ENCODE measurements around the gene GOLGA1.

The GOLGA1 gene

GRCh38 chr9:124894035-124894740 is 46.7 kb downstream of the GOLGA1 start:
- H3K27me3 ChIP-seq (ENCODE audit: low read depth, low read length) = no peaks in the 10 kb centered on the region
- H3K4me1 ChIP-seq (ENCODE audit: low read length) = peaks cover 2% of the 10 kb centered on the region; the same call in 1 of the 2 replicates
- H3K4me2 ChIP-seq (ENCODE audit: low read length) = no peak overlapping the region
- no peak overlapping the region for H3K4me3 ChIP-seq (ENCODE audit: low read length)
- no peak overlapping the region for H2AFZ ChIP-seq (ENCODE audit: low read depth, low read length)
- no peaks in the 10 kb centered on the region for H3K9me3 ChIP-seq (ENCODE audit: insufficient read depth, low read length)
- H3K27ac ChIP-seq (ENCODE audit: low read length) = no peak overlapping the region
- no peak overlapping the region for H3K9ac ChIP-seq (ENCODE audit: low read length)
- peaks cover 3% of the 10 kb centered on the region for H3K36me3 ChIP-seq (replicated peaks; ENCODE audit: low read depth, low read length)
- TF ChIP-seq CTCF (IDR thresholded peaks at IDR 0.05; ENCODE audit: low read depth, low read length) = no peak
- no peaks in the 10 kb centered on the region for H4K20me1 ChIP-seq (ENCODE audit: insufficient read depth, low read length)
- H3K79me2 ChIP-seq (ENCODE audit: low read length) = no peaks in the 10 kb centered on the region

GRCh38 chr9:124890179-124890578 is 50.7 kb downstream of the GOLGA1 start:
- TF ChIP-seq EZH2phosphoT487 (IDR thresholded peaks at IDR 0.05; ENCODE audit: low read depth) (no peak), CTCF (IDR thresholded peaks at IDR 0.05; ENCODE audit: low read depth, low read length) (no peak)
- H3K36me3 ChIP-seq (replicated peaks; ENCODE audit: low read depth, low read length) = peaks cover 14% of the 10 kb centered on the region

GRCh38 chr9:124889006-124889405 is 51.9 kb downstream of the GOLGA1 start:
- Histone ChIP-seq H3K4me3 (ENCODE audit: low read length) (no peak overlapping the region), H3K27me3 (ENCODE audit: low read depth, low read length) (no peaks in the 10 kb centered on the region), H3K9me3 (ENCODE audit: insufficient read depth, low read length) (no peaks in the 10 kb centered on the region), H4K20me1 (ENCODE audit: insufficient read depth, low read length) (no peaks in the 10 kb centered on the region), H3K4me2 (ENCODE audit: low read length) (no peak overlapping the region), H3K79me2 (ENCODE audit: low read length) (no peaks in the 10 kb centered on the region), H3K36me3 (replicated peaks; ENCODE audit: low read depth, low read length) (peaks cover 14% of the 10 kb centered on the region), H3K4me1 (ENCODE audit: low read length) (no peaks in the 10 kb centered on the region; the same call in 1 of the 2 replicates), H2AFZ (ENCODE audit: low read depth, low read length) (no peak overlapping the region), H3K27ac (ENCODE audit: low read length) (no peak overlapping the region), H3K9ac (ENCODE audit: low read length) (no peak overlapping the region)
- no peak for TF ChIP-seq CTCF (IDR thresholded peaks at IDR 0.05; ENCODE audit: low read depth, low read length)
- no peak for TF ChIP-seq EZH2phosphoT487 (IDR thresholded peaks at IDR 0.05; ENCODE audit: low read depth)

More at GRCh38 chr9:124890179-124890578, 50.7 kb downstream of the GOLGA1 start:
- H3K9me3 ChIP-seq (ENCODE audit: insufficient read depth, low read length) = no peaks in the 10 kb centered on the region
- H3K27me3 ChIP-seq (ENCODE audit: low read depth, low read length) = no peaks in the 10 kb centered on the region
- no peaks in the 10 kb centered on the region for H3K79me2 ChIP-seq (ENCODE audit: low read length)
- no peak overlapping the region for H3K9ac ChIP-seq (ENCODE audit: low read length)
- H2AFZ ChIP-seq (ENCODE audit: low read depth, low read length) = no peak overlapping the region
- H4K20me1 ChIP-seq (ENCODE audit: insufficient read depth, low read length) = no peaks in the 10 kb centered on the region
- H3K4me1 ChIP-seq (ENCODE audit: low read length) = peaks cover 2% of the 10 kb centered on the region
- no peak overlapping the region for H3K4me2 ChIP-seq (ENCODE audit: low read length)
- H3K4me3 ChIP-seq (ENCODE audit: low read length) = no peak overlapping the region
- H3K27ac ChIP-seq (ENCODE audit: low read length) = no peak overlapping the region

- Histone ChIP-seq H3K36me3 (replicated peaks; ENCODE audit: low read depth, low read length) (peaks cover 11% of the 10 kb centered on the region), H4K20me1 (ENCODE audit: insufficient read depth, low read length) (no peaks in the 10 kb centered on the region), H3K27me3 (ENCODE audit: low read depth, low read length) (no peaks in the 10 kb centered on the region), H3K27ac (ENCODE audit: low read length) (no peak overlapping the region), H3K9me3 (ENCODE audit: insufficient read depth, low read length) (no peaks in the 10 kb centered on the region), H3K4me2 (ENCODE audit: low read length) (no peak overlapping the region), H3K9ac (ENCODE audit: low read length) (no peak overlapping the region), H3K4me1 (ENCODE audit: low read length) (no peaks in the 10 kb centered on the region; the same call in 1 of the 2 replicates), H3K79me2 (ENCODE audit: low read length) (no peaks in the 10 kb centered on the region), H2AFZ (ENCODE audit: low read depth, low read length) (no peak overlapping the region), H3K4me3 (ENCODE audit: low read length) (no peak overlapping the region)
- TF ChIP-seq CTCF (IDR thresholded peaks at IDR 0.05; ENCODE audit: low read depth, low read length) = no peak
- no peak for TF ChIP-seq EZH2phosphoT487 (IDR thresholded peaks at IDR 0.05; ENCODE audit: low read depth)
Observed at GRCh38 chr9:124887832-124888231, 53.1 kb downstream of the GOLGA1 start.
